Vagina (tissue), 2 donors: ENCODE measurements around the gene ERBB4. TPM values are rescaled to one million over a fixed set of nuclear protein-coding genes. Genes with fewer than 3 reads are reported as not detected.

Experiments used
- DNase-seq, 2 donors: peaks; one replicate each; pipeline ENCODE4 v3.0.0-alpha.2; 2017; ENCODE audit errors: extremely low spot score in 2 of 2
- H3K27ac ChIP-seq: fragments of 200-600 bp; sonication (generic); one replicate; pipeline ENCODE4 v1.5.1; 2019
- H3K27me3 ChIP-seq: fragments of 200-600 bp; sonication (generic); one replicate; pipeline ENCODE4 v1.5.1; 2019
- H3K36me3 ChIP-seq, 2 donors: fragments of 200-600 bp; sonication (generic); one replicate each; pipeline ENCODE4 v1.5.1; 2017 to 2019
- H3K4me1 ChIP-seq: fragments of 200-600 bp; sonication (generic); one replicate; pipeline ENCODE4 v1.5.1; 2019
- H3K4me3 ChIP-seq, 2 donors: fragments of 200-600 bp; sonication (generic); 1 replicate in 1 of 2; 2 replicates in 1 of 2; pipeline ENCODE4 v1.5.1; 2016 to 2019
- H3K9me3 ChIP-seq: fragments of 200-600 bp; sonication (generic); one replicate; pipeline ENCODE4 v1.5.1; 2019
- CTCF ChIP-seq, 3 experiments: fragments of 450-650 bp in 2 of 3; fragments of 200-600 bp in 1 of 3; sonication (generic) in 1 of 3; IDR thresholded peaks; one replicate each; pipeline ENCODE4 v1.5.1; 2017 to 2019; ENCODE audit warnings: antibody characterized with exemption in 3 of 3, mild to moderate bottlenecking in 2 of 3, moderate library complexity in 2 of 3
- POLR2A ChIP-seq, 2 donors: fragments of 450-650 bp; IDR thresholded peaks; one replicate each; pipeline ENCODE4 v1.6.1; 2017; ENCODE audit warnings: antibody characterized with exemption in 2 of 2, mild to moderate bottlenecking in 2 of 2, moderate library complexity in 2 of 2
- POLR2AphosphoS5 ChIP-seq, 2 donors: sonication (generic); formaldehyde crosslinking; IDR thresholded peaks; one replicate each; pipeline ENCODE4 v1.9.0; 2017; ENCODE audit warnings: antibody characterized with exemption in 2 of 2, mild to moderate bottlenecking in 2 of 2, low read depth in 1 of 2; ENCODE audit not compliant: insufficient read depth in 1 of 2
- intact Hi-C: fragments of 100-400 bp; cut with DNase I; formaldehyde crosslinking; loops from one replicate; pipeline ENCODE4 v1.15.1; 2023
- total RNA-seq: library from RNA; depleted of rRNA; stranded (reverse); fragments of >200 nt; gene quantifications from one replicate; pipeline ENCODE4 v1.2.3, GENCODE V29; 2016

The ERBB4 gene
- total RNA-seq, 1 donor from 2014 or later, result 0.25 TPM

DNA sequence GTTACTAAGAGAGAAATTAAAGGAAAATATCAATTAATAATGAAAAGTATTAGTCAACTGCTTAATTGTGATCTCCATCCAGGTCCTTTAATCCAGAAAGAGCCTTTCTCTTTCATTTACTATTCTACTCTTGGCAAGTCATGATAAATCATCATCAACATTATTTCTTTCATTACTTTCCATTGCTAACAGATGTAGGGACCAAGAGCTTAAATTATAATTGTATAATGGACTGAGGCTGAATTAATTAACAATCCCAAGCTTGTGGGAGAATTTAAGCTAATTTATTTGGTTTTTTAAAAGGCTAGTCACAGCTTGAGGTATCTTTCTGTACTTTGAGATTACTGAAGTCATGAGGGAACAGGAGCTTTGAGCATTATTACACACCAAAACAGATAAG lies 223.9 kb downstream of the ERBB4 start:
- no peaks in the 10 kb centered on the region for H3K27me3 ChIP-seq
- intact Hi-C loops, result no loop called here
- TF ChIP-seq POLR2AphosphoS5 (IDR thresholded peaks at IDR 0.05; ENCODE audit: insufficient read depth in 1 of 2, low read depth in 1 of 2) (no peak), POLR2A (IDR thresholded peaks at IDR 0.05) (no peak), CTCF (IDR thresholded peaks at IDR 0.05) (no peak)

DNA sequence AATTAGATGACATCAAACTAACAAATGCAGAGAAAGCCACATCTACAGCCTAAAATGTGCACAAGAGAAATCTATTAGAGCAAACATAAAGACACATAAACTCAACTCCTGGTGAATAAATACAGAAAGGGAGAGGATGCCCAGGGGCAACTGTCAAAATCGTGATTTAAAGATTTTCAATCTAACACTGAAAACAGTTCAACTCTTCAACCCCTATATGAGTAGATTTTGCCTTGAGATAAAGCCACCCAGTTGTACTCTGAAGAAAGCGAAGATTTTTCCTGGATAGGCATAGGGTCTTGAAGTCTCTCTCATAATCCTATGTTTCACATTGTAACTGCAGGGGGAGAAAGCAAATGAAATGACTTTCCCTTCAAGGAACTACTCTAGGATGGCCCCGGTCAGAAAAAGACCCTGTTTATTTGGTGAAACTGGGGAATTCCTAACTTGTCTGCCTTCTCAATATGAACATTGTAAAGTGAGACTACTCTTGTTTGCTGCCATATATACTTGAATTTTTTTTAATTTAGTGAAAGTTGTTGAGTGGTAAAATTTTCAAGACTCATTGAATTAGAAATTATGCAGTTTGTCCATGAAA lies 226.7 kb downstream of the ERBB4 start:
- no peaks in the 10 kb centered on the region for H3K36me3 ChIP-seq
- H3K4me3 ChIP-seq, result no peak overlapping the region
- no peaks in the 10 kb centered on the region for H3K27me3 ChIP-seq
- no peak for TF ChIP-seq POLR2AphosphoS5 (IDR thresholded peaks at IDR 0.05; ENCODE audit: insufficient read depth in 1 of 2, low read depth in 1 of 2)
- no peak for TF ChIP-seq CTCF (IDR thresholded peaks at IDR 0.05)
- no peak for TF ChIP-seq POLR2A (IDR thresholded peaks at IDR 0.05)
- no peak overlapping the region for H3K27ac ChIP-seq
- H3K9me3 ChIP-seq, result no peaks in the 10 kb centered on the region
- DNase-seq, result no peak
- intact Hi-C loops, result no loop called here
- no peaks in the 10 kb centered on the region for H3K4me1 ChIP-seq

More for the DNA sequence above, 223.9 kb downstream of the ERBB4 start:
- DNase-seq, result no peak
- no peaks in the 10 kb centered on the region for H3K4me1 ChIP-seq
- no peak overlapping the region for H3K27ac ChIP-seq
- no peaks in the 10 kb centered on the region for H3K9me3 ChIP-seq
- no peak overlapping the region for H3K4me3 ChIP-seq
- no peaks in the 10 kb centered on the region for H3K36me3 ChIP-seq

- intact Hi-C loops, result no loop called here
- no peaks in the 10 kb centered on the region for H3K9me3 ChIP-seq
- no peak overlapping the region for H3K27ac ChIP-seq
- H3K36me3 ChIP-seq, result no peaks in the 10 kb centered on the region
- H3K27me3 ChIP-seq, result no peaks in the 10 kb centered on the region
- TF ChIP-seq POLR2A (IDR thresholded peaks at IDR 0.05) (no peak), CTCF (IDR thresholded peaks at IDR 0.05) (no peak), POLR2AphosphoS5 (IDR thresholded peaks at IDR 0.05; ENCODE audit: insufficient read depth in 1 of 2, low read depth in 1 of 2) (no peak)
- no peaks in the 10 kb centered on the region for H3K4me1 ChIP-seq
- DNase-seq, result no peak
- no peak overlapping the region for H3K4me3 ChIP-seq
Observed at GRCh38 chr2:212299943-212300342, 238.7 kb downstream of the ERBB4 start.

DNA sequence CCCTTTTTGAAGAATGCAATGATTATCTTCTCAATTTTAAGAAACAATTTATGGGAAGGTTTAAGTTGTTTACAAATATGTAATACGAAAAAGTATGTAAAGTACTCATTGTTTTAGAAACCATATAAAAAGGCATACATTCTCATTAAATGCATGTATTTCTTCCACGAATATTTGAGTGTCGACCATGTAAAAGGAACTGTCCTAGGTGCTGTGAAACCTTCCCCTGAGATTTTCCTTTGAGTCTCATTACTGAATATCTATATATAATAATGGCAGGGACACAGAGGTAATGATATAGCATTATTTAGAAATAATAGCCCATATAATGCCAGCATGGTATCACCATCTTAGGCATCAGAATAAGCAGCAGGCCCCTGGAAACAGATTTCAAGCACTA lies 239.3 kb downstream of the ERBB4 start:
- Histone ChIP-seq H3K36me3 (no peaks in the 10 kb centered on the region), H3K4me3 (no peak overlapping the region), H3K27me3 (no peaks in the 10 kb centered on the region), H3K27ac (no peak overlapping the region), H3K4me1 (no peaks in the 10 kb centered on the region), H3K9me3 (no peaks in the 10 kb centered on the region)
- intact Hi-C loops, result no loop called here
- TF ChIP-seq POLR2A (IDR thresholded peaks at IDR 0.05) (no peak), POLR2AphosphoS5 (IDR thresholded peaks at IDR 0.05; ENCODE audit: insufficient read depth in 1 of 2, low read depth in 1 of 2) (no peak), CTCF (IDR thresholded peaks at IDR 0.05) (no peak)
- no peak for DNase-seq

DNA sequence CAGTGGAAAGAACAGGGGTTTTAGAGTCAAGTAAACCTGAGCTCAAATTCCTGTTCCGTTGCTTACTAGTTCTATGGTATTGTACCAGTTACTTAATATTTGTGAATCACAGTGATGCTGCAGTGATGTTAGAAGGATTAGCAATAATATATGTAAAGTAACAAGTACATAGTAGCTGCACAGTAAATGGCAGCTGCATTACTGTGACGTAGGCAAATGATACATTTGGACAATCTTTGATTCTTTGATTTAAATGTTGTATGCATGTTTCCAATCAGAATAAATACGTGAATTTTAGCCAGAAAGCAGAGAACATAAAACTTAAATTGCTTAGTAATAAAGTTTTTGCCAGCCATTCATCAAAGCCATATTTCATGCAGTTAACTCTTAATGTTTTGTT lies 243.0 kb downstream of the ERBB4 start:
- Histone ChIP-seq H3K4me1 (no peaks in the 10 kb centered on the region), H3K9me3 (no peaks in the 10 kb centered on the region), H3K4me3 (no peak overlapping the region), H3K36me3 (no peaks in the 10 kb centered on the region), H3K27ac (no peak overlapping the region), H3K27me3 (no peaks in the 10 kb centered on the region)
- TF ChIP-seq CTCF (IDR thresholded peaks at IDR 0.05) (no peak), POLR2A (IDR thresholded peaks at IDR 0.05) (no peak), POLR2AphosphoS5 (IDR thresholded peaks at IDR 0.05; ENCODE audit: insufficient read depth in 1 of 2, low read depth in 1 of 2) (no peak)
- intact Hi-C loops, result no loop called here
- no peak for DNase-seq
